HepG2 (cell line): ENCODE results near the gene SP140L. TPM values are rescaled to one million over a fixed set of nuclear protein-coding genes. Genes with fewer than 3 reads are reported as not detected.

Experiments
- ATAC-seq: fragments of 200-7000 bp; cut with Tn5 transposase; 3 replicates; pipeline ENCODE4 v1.9.1; 2020; ENCODE audit warnings: mild to moderate bottlenecking, moderate library complexity
- BruUV-seq: library from RNA; stranded (reverse); fragments of 400-500 nt; replicated peaks from 2 replicates; lab custom pipeline; 2021; lab: Mats Ljungman, UMichigan
- CTCF ChIA-PET: fragments of 300-600 bp; formaldehyde crosslinking; extraction: SDS; loops from one replicate; lab custom pipeline; 2021; ENCODE audit warnings: low total read pairs, inconsistent platforms, low intra/inter-chr PET ratio; lab: Yijun Ruan, JAX
- POLR2A ChIA-PET: fragments of 350-600 bp; sonication (Branson Sonifier 250); formaldehyde crosslinking; loops from one replicate; lab custom pipeline; 2020; ENCODE audit warnings: antibody characterized with exemption, inconsistent platforms; lab: Yijun Ruan, JAX
- DNase-seq: peaks from one replicate; pipeline ENCODE4 v3.0.0-alpha.2; 2015; ENCODE audit warnings: low spot score
- FAIRE-seq: peaks from 3 replicates; lab custom pipeline; 2011; peaks lifted over from hg19 to GRCh38; lab: Jason Lieb, UNC
- H2AFZ ChIP-seq: one replicate; pipeline ENCODE4 v1.6.1; 2011; ENCODE audit warnings: low read length, inconsistent platforms
- H3K27ac ChIP-seq: fragments of 300-600 bp; 3 replicates; pipeline ENCODE4 v1.8.0; 2011; ENCODE audit warnings: mixed run types, mild to moderate bottlenecking, mixed read lengths, low read length, inconsistent platforms; ENCODE audit not compliant: insufficient read depth; ENCODE audit errors: extremely low read length
- H3K27me3 ChIP-seq, 2 experiments: fragments of 200-600 bp in 1 of 2; 2 replicates in 1 of 2; 3 replicates in 1 of 2; pipeline versions ENCODE4 v1.6.0 to v1.8.0; 2011; ENCODE audit warnings: low read length in 2 of 2, mild to moderate bottlenecking in 2 of 2, moderate library complexity in 2 of 2, inconsistent platforms in 1 of 2; ENCODE audit not compliant: insufficient read depth in 2 of 2, control insufficient read depth in 1 of 2
- H3K36me3 ChIP-seq, 2 experiments: fragments of 200-600 bp in 1 of 2; replicated peaks in 1 of 2; 2 replicates in 1 of 2; 3 replicates in 1 of 2; pipeline versions ENCODE4 v1.5.1 to v1.8.0; 2011; ENCODE audit warnings: low read length in 2 of 2, inconsistent platforms in 1 of 2; ENCODE audit not compliant: insufficient read depth in 2 of 2, control insufficient read depth in 1 of 2
- H3K4me1 ChIP-seq: 2 replicates; pipeline ENCODE4 v1.5.1; 2012; ENCODE audit warnings: low read length, inconsistent platforms; ENCODE audit not compliant: insufficient read depth
- H3K4me2 ChIP-seq: 2 replicates; pipeline ENCODE4 v1.6.0; 2011; ENCODE audit warnings: low read depth, low read length, inconsistent platforms
- H3K4me3 ChIP-seq, 3 experiments: fragments of 200-600 bp in 1 of 3; sonication (generic), shearing (Covaris generic) in 1 of 3; replicated peaks in 1 of 3; 2 replicates each; pipeline ENCODE4 v1.5.1; 2011 to 2016; ENCODE audit warnings: low read length in 3 of 3, inconsistent platforms in 2 of 3, low read depth in 2 of 3, mild to moderate bottlenecking in 2 of 3, control low read depth in 1 of 3, mixed read lengths in 1 of 3; ENCODE audit not compliant: insufficient read depth in 1 of 3
- H3K79me2 ChIP-seq: one replicate; pipeline ENCODE4 v1.6.1; 2011; ENCODE audit warnings: low read length, inconsistent platforms; ENCODE audit not compliant: insufficient read depth
- H3K9ac ChIP-seq: 2 replicates; pipeline ENCODE4 v1.6.0; 2011; ENCODE audit warnings: mild to moderate bottlenecking, low read depth, low read length, inconsistent platforms; ENCODE audit not compliant: insufficient read depth
- H3K9me3 ChIP-seq: 2 replicates; pipeline ENCODE4 v1.5.1; 2012; ENCODE audit warnings: mild to moderate bottlenecking, low read length
- H4K20me1 ChIP-seq: 2 replicates; pipeline ENCODE4 v1.6.0; 2011; ENCODE audit warnings: inconsistent platforms, mild to moderate bottlenecking, low read length, moderate library complexity; ENCODE audit not compliant: insufficient read depth
- CENPT ChIP-seq: sonication (generic); formaldehyde crosslinking; IDR thresholded peaks from 2 replicates; pipeline ENCODE4 v1.8.0; 2022; ENCODE audit warnings: low read depth, mild to moderate bottlenecking, moderate library complexity, missing genetic modification reagents
- EHMT2 ChIP-seq: fragments of 200-600 bp; sonication (generic); IDR thresholded peaks from 2 replicates; pipeline ENCODE4 v1.7.0; 2017; ENCODE audit warnings: antibody characterized with exemption, low read depth, low read length, borderline replicate concordance
- HDAC6 ChIP-seq: fragments of 200-600 bp; sonication (generic); IDR thresholded peaks from 2 replicates; pipeline ENCODE4 v1.7.0; 2017; ENCODE audit warnings: mild to moderate bottlenecking, antibody characterized with exemption, low read length, low read depth
- JUND ChIP-seq: sonication (generic); formaldehyde crosslinking; IDR thresholded peaks from 2 replicates; pipeline ENCODE4 v1.8.0; 2022; ENCODE audit warnings: mild to moderate bottlenecking, missing genetic modification reagents
- KDM2A ChIP-seq: sonication (generic); formaldehyde crosslinking; IDR thresholded peaks from 2 replicates; pipeline ENCODE4 v1.4.0; 2020; ENCODE audit warnings: low read depth, missing genetic modification reagents, borderline replicate concordance
- KDM5A ChIP-seq: fragments of 200-600 bp; sonication (generic); IDR thresholded peaks from 2 replicates; pipeline ENCODE4 v1.7.0; 2018; ENCODE audit warnings: antibody characterized with exemption, mild to moderate bottlenecking, low read length, borderline replicate concordance
- RBFOX2 ChIP-seq: fragments of 200-400 bp; formaldehyde crosslinking; IDR thresholded peaks from 2 replicates; pipeline ENCODE4 v1.6.1; 2017; ENCODE audit warnings: low read depth, mild to moderate bottlenecking, low read length
- ZFP90 ChIP-seq: sonication (generic); formaldehyde crosslinking; IDR thresholded peaks from 2 replicates; pipeline ENCODE4 v1.8.0; 2022; ENCODE audit warnings: missing genetic modification reagents, mild to moderate bottlenecking, inconsistent platforms, borderline replicate concordance
- ZNF292 ChIP-seq: sonication (generic); formaldehyde crosslinking; IDR thresholded peaks from 2 replicates; pipeline ENCODE4 v1.8.1; 2022; ENCODE audit warnings: mild to moderate bottlenecking, low read depth, missing genetic modification reagents, borderline replicate concordance
- ZNF317 ChIP-seq: sonication (generic); formaldehyde crosslinking; IDR thresholded peaks from 2 replicates; pipeline ENCODE4 v1.5.0; 2020; ENCODE audit warnings: mild to moderate bottlenecking, missing genetic modification reagents
- ZNF446 ChIP-seq: sonication (generic); formaldehyde crosslinking; IDR thresholded peaks from 2 replicates; pipeline ENCODE4 v1.5.0; 2020; ENCODE audit warnings: mild to moderate bottlenecking, missing genetic modification reagents
- ZNF615 ChIP-seq: sonication (generic); formaldehyde crosslinking; IDR thresholded peaks from 2 replicates; pipeline ENCODE4 v1.5.0; 2020; ENCODE audit warnings: mild to moderate bottlenecking, missing genetic modification reagents, borderline replicate concordance
- ZNF891 ChIP-seq: sonication (generic); formaldehyde crosslinking; IDR thresholded peaks from 2 replicates; pipeline ENCODE4 v1.5.0; 2020; ENCODE audit warnings: mild to moderate bottlenecking, missing genetic modification reagents
- WGBS: methylation state at CpG from one replicate; pipeline ENCODE4 v1.1.6; 2017; ENCODE audit warnings: low lambda C conversion rate; 5-methylcytosine and 5-hydroxymethylcytosine counted together
- in situ Hi-C: cut with HindIII; loops from 2 replicates; pipeline ENCODE4 v1.10.0; 2017; ENCODE audit warnings: low pct_unique_long_range_greater_than_20kb; ENCODE audit not compliant: extremely low pct_ligation_motif_present
- intact Hi-C: fragments of 100-400 bp; cut with micrococcal nuclease; formaldehyde crosslinking; loops from one replicate; pipeline ENCODE4 v1.10.0; 2022; ENCODE audit not compliant: unreplicated experiment
- polyA plus RNA-seq, 8 experiments: library from polyadenylated mRNA; depleted of rRNA in 3 of 8; stranded (reverse) in 7 of 8; unstranded in 1 of 8; fragments of >200 nt; fragmentation: Illumina TruSeq in 4 of 8; extraction: Trizol in 4 of 8; gene quantifications; 2 replicates each; pipeline versions ENCODE4 v1.2.1 to v1.2.3, GENCODE V29; 2011 to 2016; ENCODE audit warnings: low read depth in 4 of 8, missing spikeins in 1 of 8, mixed read lengths in 1 of 8; ENCODE audit not compliant: insufficient read depth in 1 of 8
- total RNA-seq, 5 experiments: library from RNA; depleted of rRNA; stranded (reverse); fragments of >200 nt; fragmentation: Illumina TruSeq; extraction: Trizol; gene quantifications; 2 replicates each; pipeline ENCODE4 v1.2.3, GENCODE V29; 2016; ENCODE audit warnings: low read depth in 1 of 5
- TF ChIP-seq, protein P1 (sequence below): sonication (generic); formaldehyde crosslinking; IDR thresholded peaks from 2 replicates; pipeline ENCODE4 v1.5.0; 2020; ENCODE audit warnings: missing genetic modification reagents, mild to moderate bottlenecking, borderline replicate concordance
- TF ChIP-seq, protein P2 (sequence below): sonication (generic); formaldehyde crosslinking; IDR thresholded peaks from 2 replicates; pipeline ENCODE4 v1.5.0; 2020; ENCODE audit warnings: mild to moderate bottlenecking, missing genetic modification reagents
- TF ChIP-seq, protein P3 (sequence below): sonication (generic); formaldehyde crosslinking; IDR thresholded peaks from 2 replicates; pipeline ENCODE4 v1.4.0; 2020; ENCODE audit warnings: mild to moderate bottlenecking, low read depth, missing genetic modification reagents
- TF ChIP-seq, protein P4 (sequence below): sonication (generic); formaldehyde crosslinking; IDR thresholded peaks from 2 replicates; pipeline ENCODE4 v1.4.0; 2020; ENCODE audit warnings: mild to moderate bottlenecking, low read depth, missing genetic modification reagents

The SP140L gene
- total and polyA plus RNA-seq, 2 of the 13 experiments (the other 11 are each of a cell fraction or from before 2014, with no cell fraction given), result 10.9 to 17.5 TPM

DNA sequence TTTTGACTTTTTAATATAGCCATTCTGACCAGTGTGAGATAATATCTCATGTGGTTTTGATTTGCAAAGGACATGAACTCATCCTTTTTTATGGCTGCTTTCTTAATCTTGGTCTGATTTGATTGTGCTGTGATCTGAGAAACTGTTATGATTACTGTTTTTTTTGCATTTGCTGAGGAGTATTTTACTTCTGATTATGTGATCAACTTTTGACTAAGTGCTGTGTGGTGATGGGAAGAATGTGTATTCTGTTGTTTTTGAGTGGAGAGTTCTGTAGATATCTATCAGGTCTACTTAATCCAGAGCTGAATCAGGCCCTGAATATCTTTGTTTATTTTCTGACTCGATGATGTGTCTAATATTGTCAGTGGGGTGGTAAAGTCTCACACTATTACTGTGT is 16.8 kb downstream of the SP140L start:
- BruUV-seq, result no TSS peak
- Histone ChIP-seq H3K4me1 (peaks cover 14% of the 10 kb centered on the region), H3K27ac (no peak overlapping the region), H3K27me3 (no peaks in the 10 kb centered on the region), H3K9me3 (peaks cover 8% of the 10 kb centered on the region; the same call in 1 of the 2 replicates), H2AFZ (no peak overlapping the region), H3K79me2 (no peaks in the 10 kb centered on the region), H3K4me2 (no peak overlapping the region), H3K4me3 (no peak overlapping the region), H3K9ac (no peak overlapping the region), H4K20me1 (no peaks in the 10 kb centered on the region), H3K36me3 (no peaks in the 10 kb centered on the region)
- TF ChIP-seq, protein P1, sequence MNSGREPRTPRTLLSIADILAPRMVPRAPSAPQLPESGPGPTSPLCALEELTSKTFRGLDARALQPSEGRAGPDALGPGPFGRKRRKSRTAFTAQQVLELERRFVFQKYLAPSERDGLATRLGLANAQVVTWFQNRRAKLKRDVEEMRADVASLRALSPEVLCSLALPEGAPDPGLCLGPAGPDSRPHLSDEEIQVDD, result no peak
- no peak for TF ChIP-seq HDAC6
- TF ChIP-seq ZNF292 (CRISPR knock-in tag), result no peak
- TF ChIP-seq, protein P2, sequence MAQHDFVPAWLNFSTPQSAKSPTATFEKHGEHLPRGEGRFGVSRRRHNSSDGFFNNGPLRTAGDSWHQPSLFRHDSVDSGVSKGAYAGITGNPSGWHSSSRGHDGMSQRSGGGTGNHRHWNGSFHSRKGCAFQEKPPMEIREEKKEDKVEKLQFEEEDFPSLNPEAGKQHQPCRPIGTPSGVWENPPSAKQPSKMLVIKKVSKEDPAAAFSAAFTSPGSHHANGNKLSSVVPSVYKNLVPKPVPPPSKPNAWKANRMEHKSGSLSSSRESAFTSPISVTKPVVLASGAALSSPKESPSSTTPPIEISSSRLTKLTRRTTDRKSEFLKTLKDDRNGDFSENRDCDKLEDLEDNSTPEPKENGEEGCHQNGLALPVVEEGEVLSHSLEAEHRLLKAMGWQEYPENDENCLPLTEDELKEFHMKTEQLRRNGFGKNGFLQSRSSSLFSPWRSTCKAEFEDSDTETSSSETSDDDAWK (CRISPR knock-in tag), result no peak
- TF ChIP-seq CENPT, result no peak
- no peak for TF ChIP-seq ZNF615 (CRISPR knock-in tag)
- TF ChIP-seq RBFOX2, result no peak
- TF ChIP-seq KDM2A (CRISPR knock-in tag), result no peak
- TF ChIP-seq ZNF317 (CRISPR knock-in tag), result no peak
- TF ChIP-seq, protein P3, sequence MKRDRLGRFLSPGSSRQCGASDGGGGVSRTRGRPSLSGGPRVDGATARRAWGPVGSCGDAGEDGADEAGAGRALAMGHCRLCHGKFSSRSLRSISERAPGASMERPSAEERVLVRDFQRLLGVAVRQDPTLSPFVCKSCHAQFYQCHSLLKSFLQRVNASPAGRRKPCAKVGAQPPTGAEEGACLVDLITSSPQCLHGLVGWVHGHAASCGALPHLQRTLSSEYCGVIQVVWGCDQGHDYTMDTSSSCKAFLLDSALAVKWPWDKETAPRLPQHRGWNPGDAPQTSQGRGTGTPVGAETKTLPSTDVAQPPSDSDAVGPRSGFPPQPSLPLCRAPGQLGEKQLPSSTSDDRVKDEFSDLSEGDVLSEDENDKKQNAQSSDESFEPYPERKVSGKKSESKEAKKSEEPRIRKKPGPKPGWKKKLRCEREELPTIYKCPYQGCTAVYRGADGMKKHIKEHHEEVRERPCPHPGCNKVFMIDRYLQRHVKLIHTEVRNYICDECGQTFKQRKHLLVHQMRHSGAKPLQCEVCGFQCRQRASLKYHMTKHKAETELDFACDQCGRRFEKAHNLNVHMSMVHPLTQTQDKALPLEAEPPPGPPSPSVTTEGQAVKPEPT, result no peak
- TF ChIP-seq JUND (CRISPR knock-in tag), result no peak
- no peak for TF ChIP-seq ZNF446 (CRISPR knock-in tag)
- TF ChIP-seq EHMT2, result no peak
- no peak for TF ChIP-seq ZFP90 (CRISPR knock-in tag)
- TF ChIP-seq ZNF891 (CRISPR knock-in tag), result no peak
- TF ChIP-seq, protein P4, sequence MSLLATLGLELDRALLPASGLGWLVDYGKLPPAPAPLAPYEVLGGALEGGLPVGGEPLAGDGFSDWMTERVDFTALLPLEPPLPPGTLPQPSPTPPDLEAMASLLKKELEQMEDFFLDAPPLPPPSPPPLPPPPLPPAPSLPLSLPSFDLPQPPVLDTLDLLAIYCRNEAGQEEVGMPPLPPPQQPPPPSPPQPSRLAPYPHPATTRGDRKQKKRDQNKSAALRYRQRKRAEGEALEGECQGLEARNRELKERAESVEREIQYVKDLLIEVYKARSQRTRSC (CRISPR knock-in tag), result no peak
- TF ChIP-seq KDM5A, result no peak
- in situ Hi-C loops (no loop called here), intact Hi-C loops (no loop called here)
- ATAC-seq, result no peak
- ChIA-PET POLR2A (no interaction called here), CTCF (no interaction called here)
- no peak for FAIRE-seq
- 35% methylated on average over 1 of the region's 1 CpG for WGBS
- no peak for DNase-seq
